Measurements from ENCODE around the gene SMIM10L1. TPM values are rescaled to one million over a fixed set of nuclear protein-coding genes. Genes with fewer than 3 reads are reported as not detected.

Gene SMIM10L1
- total and polyA plus RNA-seq, 2 of the 8 experiments (the other 6 are each of a cell fraction or from before 2014, with no cell fraction given): 3.7 to 14.2 TPM

- no peak overlapping the region for H3K14ac ChIP-seq (ENCODE audit: insufficient read length)
- H3K4me1 ChIP-seq (replicated peaks in 1 of 4; ENCODE audit: control insufficient read depth in 3 of 4, insufficient read depth in 4 of 4, low read length in 3 of 4): no peaks in the 10 kb centered on the region
- no peak overlapping the region for H3K4me3 ChIP-seq (ENCODE audit: extremely low read depth in 1 of 4, insufficient read depth in 2 of 4, low read depth in 3 of 4, low read length in 4 of 4)
- CTCF ChIA-PET (ENCODE audit: partially characterized antibody): interaction anchor here (1.4 to 1.7 kb wide), 2 partner anchors 11 to 16 kb away, joined by 3 to 8 read pairs; no protein-coding TSS in a partner anchor
- no peak overlapping the region for H2BK20ac ChIP-seq (ENCODE audit: low read length)
- no peaks in the 10 kb centered on the region for H3K27me3 ChIP-seq (replicated peaks in 1 of 4; ENCODE audit: control insufficient read depth in 3 of 4, extremely low read depth in 1 of 4, insufficient read depth in 3 of 4, low read length in 3 of 4)
- no peak overlapping the region for H4K8ac ChIP-seq (ENCODE audit: extremely low read depth, insufficient read depth, low read length)
- H3K23me2 ChIP-seq (ENCODE audit: low read depth, low read length): no peaks in the 10 kb centered on the region
- H3K79me2 ChIP-seq (ENCODE audit: control insufficient read depth in 1 of 2, insufficient read depth in 2 of 2, low read length in 2 of 2): no peaks in the 10 kb centered on the region
- no peak overlapping the region for H3K18ac ChIP-seq (ENCODE audit: extremely low read depth, low read length)
- no peaks in the 10 kb centered on the region for H3K79me1 ChIP-seq (ENCODE audit: low read depth, low read length)
- H4K5ac ChIP-seq (ENCODE audit: insufficient read length, low read depth, low read length): no peak overlapping the region
- H3K23ac ChIP-seq (ENCODE audit: insufficient read length): no peak overlapping the region
- DNase-seq (ENCODE audit: low read depth in 1 of 2, low spot score in 2 of 2) (no peak), FAIRE-seq (no peak)
- no peak overlapping the region for H3K27ac ChIP-seq (ENCODE audit: low read depth, low read length)
- no peaks in the 10 kb centered on the region for H3K36me3 ChIP-seq (ENCODE audit: control insufficient read depth in 2 of 4, insufficient read depth in 4 of 4, low read length in 3 of 4)
- no peak overlapping the region for H3K56ac ChIP-seq (replicated peaks; ENCODE audit: insufficient read length, low read depth, low read length)
- H3K4ac ChIP-seq (replicated peaks; ENCODE audit: insufficient read length, low read depth, low read length): no peak overlapping the region
- POLR2A ChIA-PET (ENCODE audit: partially characterized antibody): interaction anchor here (0.8 to 2.3 kb wide), 2 partner anchors 12 to 18 kb away, joined by 5 to 11 read pairs; partner anchors contain the start of gene SMIM10L1
- no peak overlapping the region for H2AK5ac ChIP-seq (ENCODE audit: low read depth, low read length)
- no peak overlapping the region for H3K9ac ChIP-seq (replicated peaks in 1 of 4; ENCODE audit: extremely low read depth in 1 of 4, low read depth in 3 of 4, low read length in 3 of 4)
- no peak overlapping the region for H2BK12ac ChIP-seq (ENCODE audit: low read depth, low read length)
- no peak overlapping the region for H2BK15ac ChIP-seq (ENCODE audit: low read length)
- H4K20me1 ChIP-seq (replicated peaks in 1 of 2; ENCODE audit: control insufficient read depth in 1 of 2, insufficient read depth in 2 of 2, low read length in 2 of 2): no peaks in the 10 kb centered on the region
- H2BK120ac ChIP-seq (replicated peaks; ENCODE audit: low read depth, low read length): no peak overlapping the region
- no peak overlapping the region for H3K4me2 ChIP-seq (ENCODE audit: insufficient read depth in 1 of 2, low read depth in 2 of 2, low read length in 2 of 2)
- H2BK5ac ChIP-seq (ENCODE audit: low read depth, low read length): no peak overlapping the region
- H3K9me3 ChIP-seq (ENCODE audit: insufficient read depth in 2 of 2, low read depth in 1 of 2, low read length in 1 of 2): no peaks in the 10 kb centered on the region
- no peak overlapping the region for H4K91ac ChIP-seq (replicated peaks; ENCODE audit: insufficient read length, low read length)
- no peak for TF ChIP-seq NRF1 (IDR thresholded peaks at IDR 0.05; ENCODE audit: low read depth, low read length)
- no peak for TF ChIP-seq ATF3 (IDR thresholded peaks at IDR 0.05; ENCODE audit: insufficient read depth, low read depth, low read length)
- no peak for TF ChIP-seq TEAD4 (IDR thresholded peaks at IDR 0.05; ENCODE audit: low read depth, low read length)
- H2AFZ ChIP-seq (ENCODE audit: low read length): no peak overlapping the region
Observed at GRCh38 chr12:11183011-11183410, 12.0 kb downstream of the SMIM10L1 start.
